ENCODE results near the gene DGKQ. TPM values are rescaled to one million over a fixed set of nuclear protein-coding genes. Genes with fewer than 3 reads are reported as not detected.

Gene DGKQ
- total and polyA plus RNA-seq, 2 of the 8 experiments (the other 6 are each of a cell fraction or from before 2014, with no cell fraction given), result 7.3 to 9.7 TPM

DNA sequence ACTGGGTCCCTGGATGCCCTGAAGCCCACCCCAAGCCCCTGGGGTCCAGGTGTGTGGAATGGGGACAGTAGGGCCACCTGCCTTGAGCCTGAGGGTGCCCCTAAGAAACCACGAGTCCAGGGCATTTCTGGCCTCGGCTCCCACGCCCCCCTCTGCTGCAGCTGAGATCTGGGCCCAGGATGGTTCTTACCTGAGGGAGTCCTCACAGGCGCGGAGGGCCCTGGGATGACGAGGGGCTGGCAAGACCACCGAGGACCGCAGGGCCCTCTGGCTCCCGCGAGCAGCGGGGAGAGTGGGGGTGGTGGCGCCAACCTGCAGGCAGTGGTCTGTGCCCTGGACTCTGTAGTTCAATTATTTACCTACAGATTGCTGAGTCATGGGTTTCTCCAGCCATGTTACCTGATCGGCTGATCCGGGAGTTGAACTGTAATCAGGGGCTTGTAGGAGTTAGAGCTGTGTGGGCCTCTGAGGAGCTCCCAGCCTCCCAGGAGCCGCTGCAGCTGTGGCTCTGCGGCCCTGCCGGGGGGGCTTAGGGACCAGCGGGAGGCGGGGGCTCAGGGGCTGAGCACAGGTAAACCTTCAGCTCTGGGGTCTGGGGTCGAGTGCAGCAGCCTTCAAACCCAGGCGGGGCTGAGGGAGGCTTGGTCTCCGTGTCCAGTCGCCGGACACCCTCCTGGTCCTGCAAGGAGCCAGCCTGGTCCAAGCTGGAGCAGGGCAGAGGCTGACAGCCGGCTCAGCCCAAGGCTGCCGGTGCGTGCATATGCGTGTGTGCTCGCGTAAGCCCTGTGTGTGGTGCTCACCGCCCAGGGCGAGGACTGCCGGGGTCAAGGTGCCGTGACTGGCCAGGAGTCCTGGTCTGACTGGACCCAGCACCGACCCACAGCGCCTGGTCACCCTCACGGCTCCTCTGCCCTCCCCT lies 20.0 kb upstream of the DGKQ start, which contains the start of gene SLC26A1:
Gene SLC26A1, minus strand, starts transcription at position 294 of the 919 bp plus-strand sequence. CDS start 1,701 bp downstream, outside the sequence.
- H2AFZ ChIP-seq (ENCODE audit: low read length), result no peak within 1 kb of the TSS
- no peak within 1 kb of the TSS for H2BK20ac ChIP-seq (ENCODE audit: low read length)
- H3K4ac ChIP-seq (replicated peaks; ENCODE audit: insufficient read length, low read depth, low read length), result peak within 1 kb of the TSS; percentile 69
- FAIRE-seq (no peak), DNase-seq (ENCODE audit: low read depth in 1 of 2, low spot score in 2 of 2) (no peak)
- 0 out of 2 replicates have a peak within 1 kb of the TSS, but pooled peaks have one; percentile 25 for H4K8ac ChIP-seq (ENCODE audit: extremely low read depth, insufficient read depth, low read length)
- ChIA-PET POLR2A (ENCODE audit: partially characterized antibody) (no interaction called here), CTCF (ENCODE audit: partially characterized antibody) (interaction anchor here (0.5 to 2.2 kb wide), 5 partner anchors 31 to 707 kb away, joined by 3 to 7 read pairs (median 3); no protein-coding TSS in a partner anchor)
- H3K4me3 ChIP-seq (ENCODE audit: extremely low read depth in 1 of 4, insufficient read depth in 2 of 4, low read depth in 3 of 4, low read length in 4 of 4), result no peak within 1 kb of the TSS
- no peaks in the 10 kb centered on the region for H3K9me3 ChIP-seq (ENCODE audit: insufficient read depth in 2 of 2, low read depth in 1 of 2, low read length in 1 of 2)
- no peaks in the 10 kb centered on the region for H3K79me1 ChIP-seq (ENCODE audit: low read depth, low read length)
- H3K18ac ChIP-seq (ENCODE audit: extremely low read depth, low read length), result no peak within 1 kb of the TSS
- H3K4me1 ChIP-seq (replicated peaks in 1 of 4; ENCODE audit: control insufficient read depth in 3 of 4, insufficient read depth in 4 of 4, low read length in 3 of 4), result peaks cover 0 to 2% (median 2%) of the 10 kb centered on the region in 4 experiments; a peak in 3 of 7 replicates
- WGBS, 2 experiments (ENCODE audit: extremely low coverage in 1 of 2, insufficient coverage in 1 of 2, insufficient read length in 1 of 2, insufficient replicate concordance in 2 of 2, low coverage in 1 of 2, low lambda C conversion rate in 2 of 2, missing lambda C conversion rate in 1 of 2), result 93% methylated on average over 28 of the region's 37 CpGs; no CpG with 5 or more reads in 1 of the 2 experiments
- no peak within 1 kb of the TSS for H3K14ac ChIP-seq (ENCODE audit: insufficient read length)
- H3K56ac ChIP-seq (replicated peaks; ENCODE audit: insufficient read length, low read depth, low read length), result no peak within 1 kb of the TSS
- no peak within 1 kb of the TSS for H3K23ac ChIP-seq (ENCODE audit: insufficient read length)
- no peak within 1 kb of the TSS for H3K27ac ChIP-seq (ENCODE audit: low read depth, low read length)
- H2BK15ac ChIP-seq (ENCODE audit: low read length), result no peak within 1 kb of the TSS
- no peak within 1 kb of the TSS for H2BK120ac ChIP-seq (replicated peaks; ENCODE audit: low read depth, low read length)
- H4K20me1 ChIP-seq (replicated peaks in 1 of 2; ENCODE audit: control insufficient read depth in 1 of 2, insufficient read depth in 2 of 2, low read length in 2 of 2), result peaks cover 2 to 14% of the 10 kb centered on the region in 2 experiments
- TF ChIP-seq, protein P1, sequence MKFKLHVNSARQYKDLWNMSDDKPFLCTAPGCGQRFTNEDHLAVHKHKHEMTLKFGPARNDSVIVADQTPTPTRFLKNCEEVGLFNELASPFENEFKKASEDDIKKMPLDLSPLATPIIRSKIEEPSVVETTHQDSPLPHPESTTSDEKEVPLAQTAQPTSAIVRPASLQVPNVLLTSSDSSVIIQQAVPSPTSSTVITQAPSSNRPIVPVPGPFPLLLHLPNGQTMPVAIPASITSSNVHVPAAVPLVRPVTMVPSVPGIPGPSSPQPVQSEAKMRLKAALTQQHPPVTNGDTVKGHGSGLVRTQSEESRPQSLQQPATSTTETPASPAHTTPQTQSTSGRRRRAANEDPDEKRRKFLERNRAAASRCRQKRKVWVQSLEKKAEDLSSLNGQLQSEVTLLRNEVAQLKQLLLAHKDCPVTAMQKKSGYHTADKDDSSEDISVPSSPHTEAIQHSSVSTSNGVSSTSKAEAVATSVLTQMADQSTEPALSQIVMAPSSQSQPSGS (IDR thresholded peaks at IDR 0.05; ENCODE audit: low read length), result no peak
- TF ChIP-seq MAFK (IDR thresholded peaks at IDR 0.05; ENCODE audit: low read depth, low read length) (peak; percentile 72), BACH1 (IDR thresholded peaks at IDR 0.05; ENCODE audit: low read length) (peak; percentile 62; the same call in 1 of the 2 replicates)
- 0 out of 2 replicates have a peak within 1 kb of the TSS, but pooled peaks have one; percentile 27 for H2BK12ac ChIP-seq (ENCODE audit: low read depth, low read length)
- H3K36me3 ChIP-seq (ENCODE audit: control insufficient read depth in 2 of 4, insufficient read depth in 4 of 4, low read length in 3 of 4), result no peaks in the 10 kb centered on the region; a peak in 1 of 8 replicates
- no peaks in the 10 kb centered on the region for H3K79me2 ChIP-seq (ENCODE audit: control insufficient read depth in 1 of 2, insufficient read depth in 2 of 2, low read length in 2 of 2)
- H4K5ac ChIP-seq (ENCODE audit: insufficient read length, low read depth, low read length), result no peak within 1 kb of the TSS
- peak within 1 kb of the TSS; percentile 40 for H4K91ac ChIP-seq (replicated peaks; ENCODE audit: insufficient read length, low read length)
- no peak within 1 kb of the TSS for H2BK5ac ChIP-seq (ENCODE audit: low read depth, low read length)
- H3K27me3 ChIP-seq (replicated peaks in 1 of 4; ENCODE audit: control insufficient read depth in 3 of 4, extremely low read depth in 1 of 4, insufficient read depth in 3 of 4, low read length in 3 of 4), result peaks cover 16 to 30% (median 27%) of the 10 kb centered on the region in 4 experiments
- no peaks in the 10 kb centered on the region; the same call in 1 of the 2 replicates for H3K23me2 ChIP-seq (ENCODE audit: low read depth, low read length)
- no peak within 1 kb of the TSS for H3K9ac ChIP-seq (replicated peaks in 1 of 4; ENCODE audit: extremely low read depth in 1 of 4, low read depth in 3 of 4, low read length in 3 of 4)
- no peak within 1 kb of the TSS for H3K4me2 ChIP-seq (ENCODE audit: insufficient read depth in 1 of 2, low read depth in 2 of 2, low read length in 2 of 2)
- H2AK5ac ChIP-seq (ENCODE audit: low read depth, low read length), result no peak within 1 kb of the TSS

Data from H1 (cell line).